ENCODE data around the gene OR4M2.
"Not testable (repeated sequence)": the region's sequence is repeated elsewhere in the genome, so short reads cannot be mapped to it uniquely, and the experiment has no call there.

OR4M2 gene, protein sequence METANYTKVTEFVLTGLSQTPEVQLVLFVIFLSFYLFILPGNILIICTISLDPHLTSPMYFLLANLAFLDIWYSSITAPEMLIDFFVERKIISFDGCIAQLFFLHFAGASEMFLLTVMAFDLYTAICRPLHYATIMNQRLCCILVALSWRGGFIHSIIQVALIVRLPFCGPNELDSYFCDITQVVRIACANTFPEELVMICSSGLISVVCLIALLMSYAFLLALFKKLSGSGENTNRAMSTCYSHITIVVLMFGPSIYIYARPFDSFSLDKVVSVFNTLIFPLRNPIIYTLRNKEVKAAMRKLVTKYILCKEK

DNA sequence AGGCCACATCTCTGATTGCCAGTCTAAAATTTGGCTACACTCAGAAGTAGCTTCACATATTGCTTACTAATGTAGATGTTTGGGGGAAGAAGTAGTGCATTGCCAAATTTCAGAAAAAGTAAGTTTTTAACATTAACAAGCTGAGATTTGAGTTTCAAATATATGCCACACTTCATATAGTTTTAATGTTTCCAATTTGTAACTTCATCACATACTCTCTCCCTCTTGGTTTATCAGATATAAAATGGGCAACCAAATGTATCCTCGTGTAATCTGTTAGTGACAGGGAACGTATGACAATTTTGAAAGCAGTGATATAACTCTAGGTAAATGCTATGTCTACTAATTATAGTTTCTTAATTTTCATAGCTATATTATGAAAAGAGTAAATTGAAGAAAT, at the start of gene OR4M2:
Gene OR4M2 (plus strand): TSS at position 301 of the 400 bp plus-strand sequence. CDS start 98 bp downstream, at position 399.
- not testable (repeated sequence) for H3K27ac ChIP-seq

- not testable (repeated sequence) for H3K27ac ChIP-seq
Observed at GRCh38 chr15:22069267-22069666, 11.1 kb upstream of the OR4M2 start.

- not testable (repeated sequence) for H3K27ac ChIP-seq
Observed at GRCh38 chr15:22081386-22081785, 1.1 kb downstream of the OR4M2 start.

DNA sequence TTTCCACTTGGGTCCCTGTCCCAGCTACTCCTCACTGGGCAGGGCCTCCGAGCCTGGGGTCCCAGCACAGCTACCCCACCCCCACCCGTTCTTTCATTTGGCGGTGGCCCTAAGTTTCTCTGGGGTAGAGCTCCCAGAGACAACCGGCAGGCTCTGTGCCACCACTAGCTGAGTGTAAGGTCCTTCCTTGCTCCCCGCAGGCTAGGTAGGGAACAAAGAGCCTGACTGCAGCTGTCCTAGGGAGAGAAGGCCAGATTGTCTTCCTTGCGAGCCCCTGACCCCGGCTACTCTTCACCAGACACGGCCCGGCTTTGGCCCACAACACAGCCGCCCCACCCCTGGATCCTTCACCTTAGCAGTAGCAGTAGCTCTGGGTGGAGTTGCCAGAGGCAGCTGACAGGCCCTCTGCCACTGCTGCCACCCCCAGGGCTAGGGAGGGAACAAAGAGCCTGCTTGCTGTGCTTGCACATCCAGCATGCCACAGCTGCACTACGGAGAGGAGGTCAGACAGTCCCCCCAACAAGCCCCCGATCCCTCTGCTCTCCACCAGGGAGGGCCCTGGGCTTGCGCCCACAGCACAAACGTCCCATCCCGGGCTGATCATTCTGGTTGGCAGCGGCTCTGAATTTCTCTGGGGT, 18.4 kb downstream of the OR4M2 start:
- H3K27ac ChIP-seq, result not testable (repeated sequence)

GRCh38 chr15:22099289-22099891, 19.1 kb downstream of the OR4M2 start:
- H3K27ac ChIP-seq, result not testable (repeated sequence)

GRCh38 chr15:22122033-22122432, 41.7 kb downstream of the OR4M2 start:
- not testable (repeated sequence) for H3K27ac ChIP-seq

All from VCaP (cell line).